GM21619 (cell line): ENCODE results near the gene SLC25A13.

ENCODE experiments used
- ATAC-seq: cut with Tn5 transposase; IDR thresholded peaks from one replicate; pipeline ENCODE4 v1.9.1; 2021; ENCODE audit not compliant: unreplicated experiment

The SLC25A13 gene

DNA sequence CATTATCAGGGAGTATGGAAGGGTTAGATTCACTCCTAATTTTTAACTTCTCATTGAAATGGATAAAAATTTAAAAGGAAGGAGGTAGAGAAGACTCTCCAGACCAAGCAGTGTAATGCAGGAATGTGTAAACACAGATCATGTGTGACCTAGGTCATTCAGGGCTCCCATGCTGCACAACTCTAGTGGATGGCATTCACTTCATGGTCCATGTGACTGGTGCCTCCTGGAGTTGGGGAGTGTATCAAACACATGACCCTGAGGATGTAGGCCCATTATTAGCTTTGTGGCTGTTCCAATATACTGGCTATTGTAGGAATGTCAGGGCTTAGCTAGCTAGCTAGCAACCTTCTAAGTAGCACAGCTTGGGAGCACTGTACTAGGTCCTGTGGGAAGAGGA, 109.9 kb downstream of the SLC25A13 start:
- ATAC-seq, result no peak

DNA sequence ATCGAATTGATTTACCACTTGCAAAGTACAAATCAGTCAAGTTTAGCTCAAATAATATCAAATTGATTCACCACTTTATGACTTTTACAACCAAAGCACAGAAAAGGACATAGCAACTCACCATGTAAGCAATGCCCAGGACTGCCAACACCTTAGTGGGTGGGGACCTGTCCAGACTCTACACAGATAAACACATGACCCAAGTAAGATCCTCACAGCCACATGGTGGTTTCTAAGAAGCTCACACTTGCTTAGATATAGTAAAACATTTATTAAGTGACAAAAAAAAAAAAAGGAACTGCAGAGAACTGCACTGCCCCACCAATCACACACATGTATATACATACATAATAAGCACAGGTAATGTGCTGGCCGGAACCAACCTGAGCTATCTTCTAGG, 116.2 kb downstream of the SLC25A13 start:
- ATAC-seq, result no peak

GRCh38 chr7:96204601-96205000, 117.3 kb downstream of the SLC25A13 start:
- no peak for ATAC-seq

GRCh38 chr7:96203786-96204185, 118.1 kb downstream of the SLC25A13 start:
- no peak for ATAC-seq

- ATAC-seq, result no peak
Observed at GRCh38 chr7:96202102-96202501, 119.8 kb downstream of the SLC25A13 start.

- no peak for ATAC-seq
Observed at GRCh38 chr7:96200740-96201139, 121.2 kb downstream of the SLC25A13 start.

DNA sequence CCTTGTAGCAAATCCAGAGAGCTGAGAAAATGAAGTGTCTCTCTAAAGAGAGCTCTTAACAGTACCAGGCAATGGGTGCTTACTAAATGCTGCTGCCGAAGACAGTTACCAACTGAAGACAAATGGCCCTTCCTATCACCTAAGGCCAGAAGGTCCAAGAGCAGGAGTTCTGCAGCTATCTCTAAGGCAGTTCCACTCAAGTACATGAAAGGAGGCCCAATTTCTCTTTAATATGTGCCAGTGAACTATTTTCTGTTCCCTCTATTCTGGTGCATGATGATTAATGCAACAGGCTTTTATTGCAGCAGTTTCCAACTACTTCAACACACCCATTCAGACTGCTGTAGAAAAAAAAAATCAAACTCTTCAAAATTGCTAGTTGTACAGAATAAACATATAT, 122.5 kb downstream of the SLC25A13 start:
- no peak for ATAC-seq

DNA sequence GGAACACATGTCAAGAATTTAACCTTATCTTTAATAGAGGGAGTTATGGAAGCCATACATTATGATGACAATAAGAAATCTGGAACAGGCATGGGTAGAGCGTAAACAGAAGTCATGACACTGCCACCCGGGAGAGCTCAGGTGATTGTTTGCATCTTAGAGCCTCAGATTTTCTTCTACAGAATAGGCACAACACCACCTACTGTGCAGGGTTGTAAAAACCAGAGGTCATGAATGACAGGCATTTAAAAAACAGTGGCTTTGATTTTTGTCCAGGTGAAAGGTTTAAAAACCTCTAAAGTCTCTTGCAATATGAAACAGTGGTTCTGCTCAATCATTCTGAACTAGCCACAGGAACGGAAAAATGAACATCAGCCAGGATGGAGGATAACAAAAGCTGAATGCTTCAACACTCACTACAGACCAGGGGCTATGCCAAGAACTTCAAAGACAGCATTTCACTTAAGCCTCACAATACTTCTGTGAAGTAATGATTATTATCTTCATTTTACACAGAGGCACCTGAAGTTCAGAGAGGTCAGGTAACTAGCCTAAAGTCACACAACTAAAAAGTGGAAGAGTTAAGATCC, 123.8 kb downstream of the SLC25A13 start:
- ATAC-seq, result no peak

- no peak for ATAC-seq
Observed at GRCh38 chr7:96196676-96197075, 125.2 kb downstream of the SLC25A13 start.

DNA sequence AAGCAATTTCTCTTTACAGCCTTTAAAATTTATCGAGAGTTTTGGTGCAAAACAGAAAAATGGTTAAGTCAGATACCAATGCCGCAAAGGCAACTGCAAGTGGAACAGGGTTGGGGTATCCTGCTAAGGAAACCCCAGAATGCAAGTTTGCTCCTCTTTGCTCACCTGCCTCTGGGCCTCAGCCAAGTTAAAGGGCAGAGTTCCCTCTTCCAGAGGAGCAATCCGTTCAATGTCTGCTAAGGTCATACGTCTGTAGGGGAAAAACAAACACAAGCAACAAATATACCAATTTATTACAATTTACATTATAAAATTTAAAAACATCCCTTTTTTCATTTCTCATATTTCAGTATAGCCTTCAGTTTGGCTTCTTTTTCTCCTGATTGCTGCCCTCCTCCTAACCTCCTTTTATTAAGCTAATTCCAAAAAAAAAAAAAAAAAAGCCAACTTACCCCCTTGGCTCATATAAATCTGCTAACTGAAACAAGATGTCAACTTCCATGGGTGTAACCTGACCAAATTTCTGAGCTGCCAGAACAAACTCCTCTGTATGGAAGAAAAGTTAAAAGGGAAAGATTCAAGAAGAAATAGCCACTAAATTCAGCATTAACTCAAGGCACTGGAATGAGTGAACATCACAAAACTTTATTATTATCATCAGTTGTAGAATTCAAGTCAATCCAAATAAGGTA, 132.6 kb downstream of the SLC25A13 start:
- ATAC-seq, result no peak

GRCh38 chr7:96188591-96188991, 133.3 kb downstream of the SLC25A13 start:
- ATAC-seq, result no peak

DNA sequence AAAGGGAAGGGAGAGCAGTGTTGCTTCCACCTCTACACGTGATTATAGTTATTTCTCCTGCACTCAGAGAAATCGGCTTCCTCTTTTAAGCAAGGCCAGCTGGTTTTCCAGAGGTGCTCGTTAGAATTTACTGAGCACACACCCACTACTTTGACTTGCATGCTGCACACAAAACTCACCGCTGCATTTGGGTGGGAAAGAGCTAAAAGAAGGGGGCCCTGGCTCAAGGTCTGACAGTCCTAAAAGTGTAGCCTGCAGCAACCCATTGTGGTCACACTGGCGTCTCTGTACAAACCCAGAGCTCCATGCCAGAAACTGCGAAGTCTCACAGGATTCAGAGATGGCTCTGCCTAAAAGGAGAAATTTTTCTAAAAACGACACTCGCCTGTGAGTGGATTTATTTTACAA, 133.7 kb downstream of the SLC25A13 start:
- no peak for ATAC-seq

DNA sequence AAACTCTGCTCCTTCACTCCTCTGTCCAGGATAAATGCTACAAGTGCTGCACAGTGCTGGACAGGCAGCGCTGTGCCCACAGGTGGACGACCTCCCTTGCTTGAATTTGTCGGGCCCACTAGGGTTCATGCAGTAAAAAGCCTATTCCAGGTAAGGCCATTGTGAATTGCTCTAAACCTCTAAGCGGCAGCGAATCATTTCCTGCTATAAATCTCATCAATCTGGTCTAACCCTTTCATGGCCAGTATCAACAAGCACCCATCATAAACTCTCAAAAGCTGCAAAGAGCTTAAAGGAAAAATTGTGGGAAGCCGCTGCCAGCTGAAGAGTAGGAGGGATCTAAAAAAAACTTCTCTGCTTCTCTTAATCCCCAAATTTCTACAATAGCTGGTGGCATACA, 134.2 kb downstream of the SLC25A13 start:
- ATAC-seq, result no peak

GRCh38 chr7:96184783-96185182, 137.1 kb downstream of the SLC25A13 start:
- ATAC-seq, result no peak

DNA sequence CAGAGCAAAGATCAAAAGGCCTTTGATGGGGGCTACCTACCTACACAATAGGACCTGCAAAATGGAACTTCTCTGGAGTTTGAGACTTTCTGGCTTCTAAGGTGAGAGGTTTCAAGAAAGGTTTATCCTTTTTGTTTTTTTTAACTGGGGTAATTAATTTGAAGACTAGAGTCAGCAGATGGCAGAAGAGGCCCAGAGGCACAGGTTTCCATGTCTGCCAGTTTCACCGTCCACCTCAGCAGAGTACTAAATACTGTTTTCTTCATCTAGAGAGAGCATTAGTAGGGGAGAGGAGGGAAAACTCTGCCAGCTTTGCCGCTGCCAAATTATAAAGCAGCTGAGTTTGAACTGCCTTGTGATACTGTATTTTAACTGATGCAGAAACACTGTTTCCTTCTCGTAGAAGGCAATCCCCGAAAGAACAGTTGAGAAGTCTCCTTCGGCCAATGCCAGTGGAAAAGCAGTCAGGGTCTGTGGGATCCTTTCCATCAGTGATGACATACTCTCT, 138.7 kb downstream of the SLC25A13 start:
- ATAC-seq, result no peak

- ATAC-seq, result peak; percentile 78
Observed at GRCh38 chr7:96182424-96183158, 139.3 kb downstream of the SLC25A13 start.

- ATAC-seq, result no peak
Observed at GRCh38 chr7:96181174-96181573, 140.7 kb downstream of the SLC25A13 start.

DNA sequence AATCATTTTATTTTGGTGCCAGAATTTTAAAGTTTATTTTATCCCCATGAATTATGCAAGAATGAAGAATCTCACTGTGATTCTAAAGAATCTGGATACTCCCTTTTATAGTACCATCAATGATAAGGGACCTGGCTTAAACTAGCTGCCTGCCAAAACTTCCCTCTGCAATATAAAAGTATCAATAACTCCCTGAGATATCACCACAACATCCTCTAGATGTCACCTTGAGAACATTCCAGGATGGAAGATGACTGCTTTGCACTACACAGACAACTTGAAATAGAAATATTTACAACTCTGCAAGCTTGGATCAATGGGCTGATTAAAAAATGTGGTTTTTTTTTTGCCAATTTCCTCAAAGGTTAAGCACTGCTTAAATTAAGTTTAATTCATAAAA, 142.1 kb downstream of the SLC25A13 start:
- ATAC-seq, result no peak

- no peak for ATAC-seq
Observed at GRCh38 chr7:96179341-96179740, 142.6 kb downstream of the SLC25A13 start.

GRCh38 chr7:96178581-96178980, 143.3 kb downstream of the SLC25A13 start:
- no peak for ATAC-seq

- no peak for ATAC-seq
Observed at GRCh38 chr7:96177353-96177752, 144.5 kb downstream of the SLC25A13 start.

- no peak for ATAC-seq
Observed at GRCh38 chr7:96174812-96175211, 147.1 kb downstream of the SLC25A13 start.
